LNCaP clone FGC (cell line): ENCODE data around the gene SMIM24.
"Not testable (repeated sequence)": the region's sequence is repeated elsewhere in the genome, so short reads cannot be mapped to it uniquely, and the experiment has no call there.

Experiments
- DNase-seq: peaks from one replicate; pipeline ENCODE4 v3.0.0-alpha.2; 2011; ENCODE audit warnings: low read depth
- H3K4me3 ChIP-seq: 2 replicates; pipeline ENCODE4 v1.5.1; 2011; ENCODE audit warnings: mild to moderate bottlenecking, low read depth, low read length, control low read depth
- CTCF ChIP-seq: IDR thresholded peaks from 2 replicates; pipeline ENCODE4 v1.5.1; 2012; ENCODE audit warnings: mild to moderate bottlenecking; ENCODE audit not compliant: control insufficient read depth, insufficient read depth; ENCODE audit errors: extremely low read depth

SMIM24 gene

GRCh38 chr19:3480383-3481091 is at the start of gene SMIM24:
SMIM24 (minus strand) TSS chr19:3480525; CDS start chr19:3480463, 62 bp downstream.
- no peak for DNase-seq
- no peak for TF ChIP-seq CTCF

GRCh38 chr19:3529299-3529698 is 49.0 kb upstream of the SMIM24 start:
- DNase-seq, H3K4me3 ChIP-seq: not testable (repeated sequence)

More at GRCh38 chr19:3480383-3481091, at the start of gene SMIM24:
- no peak within 1 kb of the TSS for H3K4me3 ChIP-seq

GRCh38 chr19:3528539-3529211 is 48.4 kb upstream of the SMIM24 start:
- no peak overlapping the region for H3K4me3 ChIP-seq
- no peak for DNase-seq
- no peak for TF ChIP-seq CTCF

GRCh38 chr19:3528080-3528479 is 47.8 kb upstream of the SMIM24 start:
- no peak for TF ChIP-seq CTCF
- no peak for DNase-seq
- no peak overlapping the region for H3K4me3 ChIP-seq

- TF ChIP-seq CTCF, result no peak
- no peak overlapping the region for H3K4me3 ChIP-seq
- DNase-seq, result no peak
These were observed 47.0 kb upstream of the SMIM24 start for GRCh38 chr19:3527238-3527910.

- TF ChIP-seq CTCF, result peak; percentile 9; the same call in 1 of the 2 replicates
- no peak for DNase-seq
- H3K4me3 ChIP-seq, result no peak overlapping the region
These were observed 46.3 kb upstream of the SMIM24 start for GRCh38 chr19:3526507-3527237.
